K562 (cell line): Measurements from ENCODE around the gene PCSK2. TPM values are rescaled to one million over a fixed set of nuclear protein-coding genes. Genes with fewer than 3 reads are reported as not detected.

ENCODE experiments used
- CHD7 ChIP-seq: fragments of 200-600 bp; sonication (generic); IDR thresholded peaks from one replicate; pipeline ENCODE4 v1.6.1; 2012; ENCODE audit warnings: mild to moderate bottlenecking, low read depth, low read length, inconsistent platforms
- RUNX1 ChIP-seq: sonication (generic); IDR thresholded peaks from 2 replicates; pipeline ENCODE4 v1.6.1; 2016; ENCODE audit warnings: antibody characterized with exemption, low read depth
- polyA plus RNA-seq, 8 experiments: library from polyadenylated mRNA; depleted of rRNA in 4 of 8; stranded (reverse) in 5 of 8; unstranded in 3 of 8; fragments of >200 nt; fragmentation: Nextera tagmentation in 2 of 8; fragmentation: Illumina TruSeq in 1 of 8; extraction: Ambion mirVana in 2 of 8; extraction: Trizol in 1 of 8; gene quantifications; 2 replicates each; pipeline versions ENCODE4 v1.2.1 to v1.2.3, GENCODE V29; 2011 to 2014; ENCODE audit warnings: inconsistent platforms in 1 of 8, missing spikeins in 1 of 8
- total RNA-seq, 7 experiments: library from RNA; depleted of rRNA in 6 of 7; stranded (reverse); fragments of >200 nt in 6 of 7; fragmentation: Illumina TruSeq in 2 of 7; extraction: Trizol in 2 of 7; gene quantifications; 2 replicates each; pipeline versions ENCODE4 v1.2.1 to v1.2.3, GENCODE V29; 2011 to 2021; ENCODE audit warnings: low replicate concordance in 1 of 7

The PCSK2 gene
- total and polyA plus RNA-seq, 9 of the 15 experiments (the other 6 are each of a cell fraction or from before 2014, with no cell fraction given) = 0.04 to 0.07 (median 0.05) TPM; not detected in 6

DNA sequence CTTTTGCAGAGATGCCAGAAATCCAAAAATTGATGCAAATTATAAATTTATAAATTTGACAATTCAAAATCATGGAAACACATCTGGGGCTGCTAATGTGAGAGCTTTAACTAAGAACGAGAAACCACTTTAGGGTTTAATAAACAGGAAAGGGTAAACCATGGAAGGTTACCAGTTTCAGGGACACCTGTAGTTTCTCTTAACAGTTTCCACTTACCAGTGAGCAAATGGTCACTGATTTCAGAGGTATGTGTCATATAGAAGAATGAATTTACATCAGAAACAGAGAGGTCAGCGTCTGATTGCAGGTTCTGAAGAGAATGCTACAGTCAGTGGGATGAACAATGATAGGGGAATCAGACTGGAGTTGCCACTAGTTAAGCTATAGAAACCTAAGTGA is 24.8 kb upstream of the PCSK2 start (continued):
- TF ChIP-seq CHD7 = no peak
- no peak for TF ChIP-seq RUNX1
